Natural killer cell (primary cell): ENCODE measurements around the gene TEKT2. TPM values are rescaled to one million over a fixed set of nuclear protein-coding genes. Genes with fewer than 3 reads are reported as not detected.

ENCODE experiments used
- ATAC-seq, 3 donors: fragments of 150-1000 bp in 2 of 3; fragments of 200-7000 bp in 1 of 3; cut with Tn5 transposase; 1 replicate in 1 of 3; 2 replicates in 2 of 3; pipeline ENCODE4 v1.10.0; 2021; ENCODE audit warnings: mild to moderate bottlenecking in 2 of 3, moderate library complexity in 2 of 3
- DNase-seq, 2 donors: peaks; one replicate each; pipeline versions ENCODE4 v3.0.0 to v3.0.0-alpha.2; 2013 to 2021; ENCODE audit warnings: mixed read lengths in 1 of 2
- H3K27ac ChIP-seq: one replicate; pipeline ENCODE4 v1.5.1; 2013; ENCODE audit warnings: mild to moderate bottlenecking, low read length
- H3K27me3 ChIP-seq: one replicate; pipeline ENCODE4 v1.6.1; 2013; ENCODE audit warnings: low read length; ENCODE audit not compliant: control insufficient read depth, insufficient read depth
- H3K36me3 ChIP-seq: one replicate; pipeline ENCODE4 v1.6.1; 2013; ENCODE audit warnings: low read length; ENCODE audit not compliant: control insufficient read depth, insufficient read depth
- H3K4me1 ChIP-seq: one replicate; pipeline ENCODE4 v1.6.1; 2013; ENCODE audit warnings: low read length; ENCODE audit not compliant: control insufficient read depth, insufficient read depth
- H3K4me3 ChIP-seq: one replicate; pipeline ENCODE4 v1.5.1; 2013; ENCODE audit warnings: low read length
- H3K9me3 ChIP-seq: one replicate; pipeline ENCODE4 v1.6.1; 2013; ENCODE audit warnings: low read length; ENCODE audit not compliant: control insufficient read depth, insufficient read depth
- H3K27ac Mint-ChIP-seq, 2 donors: one replicate each; pipeline ENCODE4 v1.8.0; 2022; ENCODE audit warnings: mild to moderate bottlenecking in 2 of 2, mixed read lengths in 2 of 2, moderate library complexity in 1 of 2
- H3K27me3 Mint-ChIP-seq, 2 donors: one replicate each; pipeline ENCODE4 v1.8.0; 2022; ENCODE audit warnings: low read depth in 2 of 2, mixed read lengths in 2 of 2
- H3K36me3 Mint-ChIP-seq: one replicate; pipeline ENCODE4 v1.8.0; 2022; ENCODE audit warnings: mixed read lengths
- H3K4me1 Mint-ChIP-seq, 2 donors: one replicate each; pipeline ENCODE4 v1.8.0; 2022; ENCODE audit warnings: mixed read lengths in 2 of 2
- H3K4me3 Mint-ChIP-seq: one replicate; pipeline ENCODE4 v1.8.0; 2022; ENCODE audit warnings: mild to moderate bottlenecking, moderate library complexity, mixed read lengths
- H3K9me3 Mint-ChIP-seq, 2 donors: one replicate each; pipeline ENCODE4 v1.8.0; 2022; ENCODE audit warnings: mixed read lengths in 2 of 2
- CTCF ChIP-seq: fragments of 200-600 bp; IDR thresholded peaks from one replicate; pipeline ENCODE4 v1.8.0; 2022; ENCODE audit warnings: antibody characterized with exemption
- WGBS: methylation state at CpG from one replicate; pipeline ENCODE4 v1.1.7; 2013; ENCODE audit warnings: missing lambda C conversion rate; ENCODE audit not compliant: insufficient coverage; 5-methylcytosine and 5-hydroxymethylcytosine counted together
- intact Hi-C: fragments of 100-400 bp; cut with micrococcal nuclease; formaldehyde crosslinking; loops from one replicate; pipeline ENCODE4 v1.14.2; 2022
- total RNA-seq, 4 donors: library from RNA; stranded (reverse); fragments of 120-200 nt in 1 of 4; gene quantifications; one replicate each; pipeline versions ENCODE4 v1.2.3 to v1.2.4, GENCODE V29; 2013 to 2022

The TEKT2 gene
- total RNA-seq, 3 donors from 2014 or later (not counting 1 experiment from before 2014, with no cell fraction given): 0.24 to 0.35 TPM; not detected in 1

GRCh38 chr1:36106269-36106668, 22.4 kb downstream of the TEKT2 start:
- ATAC-seq (no peak), DNase-seq (no peak)
- H3K9me3 ChIP-seq: no peaks in the 10 kb centered on the region
- no peak overlapping the region for H3K27ac ChIP-seq
- no peak overlapping the region for H3K27ac Mint-ChIP-seq
- no peak overlapping the region for H3K4me3 ChIP-seq
- no peaks in the 10 kb centered on the region for H3K36me3 Mint-ChIP-seq
- peaks cover 0 to 3% of the 10 kb centered on the region in 2 donors for H3K27me3 Mint-ChIP-seq
- peaks cover 5 to 12% of the 10 kb centered on the region in 2 donors for H3K4me1 Mint-ChIP-seq
- intact Hi-C loops: no loop called here
- 41% methylated on average over 5 of the region's 5 CpGs for WGBS
- peaks cover 12% of the 10 kb centered on the region for H3K4me1 ChIP-seq
- H3K36me3 ChIP-seq: no peaks in the 10 kb centered on the region
- H3K27me3 ChIP-seq: no peaks in the 10 kb centered on the region
- TF ChIP-seq CTCF: no peak
- no peak overlapping the region for H3K4me3 Mint-ChIP-seq
- H3K9me3 Mint-ChIP-seq: no peaks in the 10 kb centered on the region

GRCh38 chr1:36107394-36107793, 23.5 kb downstream of the TEKT2 start:
- Mint-ChIP-seq H3K4me3 (no peak overlapping the region), H3K27ac (no peak overlapping the region), H3K36me3 (no peaks in the 10 kb centered on the region), H3K9me3 (no peaks in the 10 kb centered on the region), H3K27me3 (peaks cover 0 to 3% of the 10 kb centered on the region in 2 donors), H3K4me1 (peaks cover 5 to 12% of the 10 kb centered on the region in 2 donors)
- DNase-seq (no peak), ATAC-seq (no peak)
- no peaks in the 10 kb centered on the region for H3K9me3 ChIP-seq
- H3K4me3 ChIP-seq: no peak overlapping the region
- H3K4me1 ChIP-seq: peaks cover 12% of the 10 kb centered on the region
- H3K27ac ChIP-seq: no peak overlapping the region
- intact Hi-C loops: no loop called here
- no peak for TF ChIP-seq CTCF
- H3K36me3 ChIP-seq: no peaks in the 10 kb centered on the region
- 95% methylated on average over 9 of the region's 9 CpGs for WGBS
- no peaks in the 10 kb centered on the region for H3K27me3 ChIP-seq

- no peak overlapping the region for H3K4me3 ChIP-seq
- H3K36me3 ChIP-seq: no peaks in the 10 kb centered on the region
- Mint-ChIP-seq H3K27me3 (peaks cover 0 to 3% of the 10 kb centered on the region in 2 donors), H3K36me3 (no peaks in the 10 kb centered on the region), H3K9me3 (no peaks in the 10 kb centered on the region), H3K4me1 (peaks cover 5 to 12% of the 10 kb centered on the region in 2 donors), H3K27ac (no peak overlapping the region), H3K4me3 (no peak overlapping the region)
- no peak overlapping the region for H3K27ac ChIP-seq
- H3K27me3 ChIP-seq: no peaks in the 10 kb centered on the region
- 91% methylated on average over 14 of the region's 14 CpGs for WGBS
- no peak for ATAC-seq
- H3K9me3 ChIP-seq: no peaks in the 10 kb centered on the region
- TF ChIP-seq CTCF: no peak
- DNase-seq: no peak
- intact Hi-C loops: no loop called here
- peaks cover 12% of the 10 kb centered on the region for H3K4me1 ChIP-seq
Measured at GRCh38 chr1:36108314-36108713, 24.4 kb downstream of the TEKT2 start.

- no peaks in the 10 kb centered on the region for H3K36me3 ChIP-seq
- no peak overlapping the region for H3K4me3 ChIP-seq
- no peaks in the 10 kb centered on the region for H3K27me3 ChIP-seq
- TF ChIP-seq CTCF: no peak
- peaks cover 12% of the 10 kb centered on the region for H3K4me1 ChIP-seq
- intact Hi-C loops: no loop called here
- H3K27ac ChIP-seq: no peak overlapping the region
- Mint-ChIP-seq H3K27me3 (peaks cover 0 to 3% of the 10 kb centered on the region in 2 donors), H3K36me3 (no peaks in the 10 kb centered on the region), H3K4me1 (peaks cover 5 to 12% of the 10 kb centered on the region in 2 donors), H3K4me3 (no peak overlapping the region), H3K9me3 (no peaks in the 10 kb centered on the region), H3K27ac (peak overlapping the region in 1 of 2 donors; percentile 58)
- DNase-seq (peak in 1 of 2 donors; percentile 70), ATAC-seq (peak; percentile 36 to 80 (median 66))
- WGBS: 27% methylated on average over 11 of the region's 11 CpGs
- H3K9me3 ChIP-seq: no peaks in the 10 kb centered on the region
Measured at GRCh38 chr1:36109041-36109679, 25.3 kb downstream of the TEKT2 start.
